HG02943 (cell line): ENCODE measurements around the gene PPP1R2.
A peak's percentile ranks its signal among the peaks of the same experiment; 100 is the strongest.

Experiments used
- ATAC-seq: cut with Tn5 transposase; IDR thresholded peaks from one replicate; pipeline ENCODE4 v1.9.1; 2021; ENCODE audit warnings: mild to moderate bottlenecking, low read depth, moderate library complexity; ENCODE audit not compliant: unreplicated experiment

Gene PPP1R2

GRCh38 chr3:195568630-195569029 lies 25.5 kb upstream of the PPP1R2 start:
- ATAC-seq: no peak

- no peak for ATAC-seq
Observed at GRCh38 chr3:195566797-195567196, 23.7 kb upstream of the PPP1R2 start.

- no peak for ATAC-seq
Observed at GRCh38 chr3:195565716-195566115, 22.6 kb upstream of the PPP1R2 start.

- ATAC-seq: no peak
Observed at GRCh38 chr3:195563317-195563716, 20.2 kb upstream of the PPP1R2 start.

GRCh38 chr3:195559723-195560409 lies 16.7 kb upstream of the PPP1R2 start:
- no peak for ATAC-seq

- no peak for ATAC-seq
Observed at GRCh38 chr3:195558602-195559001, 15.5 kb upstream of the PPP1R2 start.

GRCh38 chr3:195557322-195557721 lies 14.2 kb upstream of the PPP1R2 start:
- ATAC-seq: no peak

- ATAC-seq: no peak
Observed at GRCh38 chr3:195556390-195556789, 13.3 kb upstream of the PPP1R2 start.

GRCh38 chr3:195555110-195555509 lies 12.0 kb upstream of the PPP1R2 start:
- no peak for ATAC-seq

GRCh38 chr3:195554458-195554857 lies 11.3 kb upstream of the PPP1R2 start:
- ATAC-seq: no peak

GRCh38 chr3:195553268-195553667 lies 10.1 kb upstream of the PPP1R2 start:
- no peak for ATAC-seq

GRCh38 chr3:195551381-195551978 lies 8.4 kb upstream of the PPP1R2 start:
- no peak for ATAC-seq

GRCh38 chr3:195550723-195551122 lies 7.6 kb upstream of the PPP1R2 start:
- ATAC-seq: peak; percentile 51

- ATAC-seq: peak; percentile 58
Observed at GRCh38 chr3:195549931-195550519, 6.9 kb upstream of the PPP1R2 start.

GRCh38 chr3:195548987-195549386 lies 5.9 kb upstream of the PPP1R2 start:
- ATAC-seq: no peak

GRCh38 chr3:195548501-195548900 lies 5.4 kb upstream of the PPP1R2 start:
- no peak for ATAC-seq

GRCh38 chr3:195548006-195548405 lies 4.9 kb upstream of the PPP1R2 start:
- ATAC-seq: no peak

- ATAC-seq: no peak
Observed at GRCh38 chr3:195546130-195546560, 3.0 kb upstream of the PPP1R2 start.

GRCh38 chr3:195544634-195545033 lies 1.5 kb upstream of the PPP1R2 start:
- no peak for ATAC-seq

GRCh38 chr3:195544230-195544536 lies 1.1 kb upstream of the PPP1R2 start:
- no peak for ATAC-seq

- ATAC-seq: peak; percentile 4
Observed at GRCh38 chr3:195543500-195544229, 540 bp upstream of the PPP1R2 start.
